Measurements from ENCODE around the gene SMARCC2. TPM values are rescaled to one million over a fixed set of nuclear protein-coding genes. Genes with fewer than 3 reads are reported as not detected.
A peak's percentile ranks its signal among the peaks of the same experiment; 100 is the strongest.

Gene SMARCC2
- total and polyA plus RNA-seq, 9 of the 15 experiments (the other 6 are each of a cell fraction or from before 2014, with no cell fraction given), result 11.9 to 86.0 (median 36.6) TPM

DNA sequence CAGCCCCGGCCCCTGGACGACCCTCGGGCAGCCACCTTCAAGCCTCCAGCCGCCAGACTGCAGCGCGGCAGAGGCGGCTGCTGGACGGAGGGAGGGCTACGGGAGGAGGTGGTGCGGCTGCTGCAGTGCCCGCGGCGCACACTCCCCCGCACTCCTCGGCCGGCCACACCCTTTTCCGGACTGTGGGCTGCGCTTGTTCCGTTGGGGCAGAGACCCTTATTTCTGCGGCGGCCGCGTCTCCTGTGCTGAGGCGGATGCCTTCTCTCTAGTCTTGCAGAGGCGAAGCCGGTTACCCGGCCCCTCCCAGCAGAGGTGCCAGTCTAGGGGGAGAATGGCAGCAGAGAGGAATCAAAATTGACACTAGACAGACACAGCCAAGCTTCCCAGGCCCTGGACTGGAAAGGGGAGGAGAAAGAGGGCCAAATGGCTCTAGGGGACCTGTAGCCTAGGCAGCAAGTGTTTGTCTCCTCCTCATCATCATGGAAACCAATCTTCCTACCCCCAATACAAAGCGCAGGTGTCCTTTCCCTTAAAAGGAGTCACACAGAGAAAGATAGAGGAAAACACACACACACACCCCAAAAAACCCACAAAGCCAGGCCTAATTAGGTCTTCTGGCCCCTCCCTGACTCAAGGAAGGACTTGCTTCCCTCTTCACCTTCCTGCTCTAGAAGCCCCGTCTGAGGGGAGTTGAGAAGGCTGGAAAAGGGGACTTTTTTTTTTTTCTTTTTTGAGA lies 59.9 kb downstream of the SMARCC2 start (continued):
- no peak for TF ChIP-seq USF1 (CRISPR knock-in tag; IDR thresholded peaks at IDR 0.05)
- no peak for TF ChIP-seq MCM7 (IDR thresholded peaks at IDR 0.05)
- TF ChIP-seq ARID1B (IDR thresholded peaks at IDR 0.05), result peak; percentile 69
- TF ChIP-seq RAD21 (CRISPR knock-in tag; conservative IDR thresholded peaks at IDR 0.05 in 1 of 2, IDR thresholded peaks at IDR 0.05 in 1 of 2), result peak in 1 of 2 experiments; percentile 18; a peak in 2 of 4 replicates
- peak; percentile 75; the same call in 1 of the 2 replicates for TF ChIP-seq ZBTB7A (IDR thresholded peaks at IDR 0.05; ENCODE audit: borderline replicate concordance, control insufficient read depth, low read depth, low read length)
- no peak for TF ChIP-seq ILF3 (IDR thresholded peaks at IDR 0.05; ENCODE audit: borderline replicate concordance)
- peak; percentile 6; the same call in 1 of the 2 replicates for TF ChIP-seq ZNF165 (CRISPR knock-in tag; IDR thresholded peaks at IDR 0.05; ENCODE audit: borderline replicate concordance)
- no peak for TF ChIP-seq ATF3 (IDR thresholded peaks at IDR 0.05)
- no peak for TF ChIP-seq ATF3 (CRISPR knock-in tag; conservative IDR thresholded peaks at IDR 0.05)
- TF ChIP-seq FOSL1 (tag; conservative IDR thresholded peaks at IDR 0.05), result no peak
- TF ChIP-seq SUPT5H (IDR thresholded peaks at IDR 0.05), result peak; percentile 75
- TF ChIP-seq, protein P1, sequence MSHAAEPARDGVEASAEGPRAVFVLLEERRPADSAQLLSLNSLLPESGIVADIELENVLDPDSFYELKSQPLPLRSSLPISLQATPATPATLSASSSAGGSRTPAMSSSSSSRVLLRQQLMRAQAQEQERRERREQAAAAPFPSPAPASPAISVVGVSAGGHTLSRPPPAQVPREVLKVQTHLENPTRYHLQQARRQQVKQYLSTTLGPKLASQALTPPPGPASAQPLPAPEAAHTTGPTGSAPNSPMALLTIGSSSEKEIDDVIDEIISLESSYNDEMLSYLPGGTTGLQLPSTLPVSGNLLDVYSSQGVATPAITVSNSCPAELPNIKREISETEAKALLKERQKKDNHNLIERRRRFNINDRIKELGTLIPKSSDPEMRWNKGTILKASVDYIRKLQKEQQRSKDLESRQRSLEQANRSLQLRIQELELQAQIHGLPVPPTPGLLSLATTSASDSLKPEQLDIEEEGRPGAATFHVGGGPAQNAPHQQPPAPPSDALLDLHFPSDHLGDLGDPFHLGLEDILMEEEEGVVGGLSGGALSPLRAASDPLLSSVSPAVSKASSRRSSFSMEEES (CRISPR knock-in tag; IDR thresholded peaks at IDR 0.05), result no peak
- TF ChIP-seq EP300 (IDR thresholded peaks at IDR 0.05; ENCODE audit: low read length), result peak; percentile 48
- TF ChIP-seq, protein P2, sequence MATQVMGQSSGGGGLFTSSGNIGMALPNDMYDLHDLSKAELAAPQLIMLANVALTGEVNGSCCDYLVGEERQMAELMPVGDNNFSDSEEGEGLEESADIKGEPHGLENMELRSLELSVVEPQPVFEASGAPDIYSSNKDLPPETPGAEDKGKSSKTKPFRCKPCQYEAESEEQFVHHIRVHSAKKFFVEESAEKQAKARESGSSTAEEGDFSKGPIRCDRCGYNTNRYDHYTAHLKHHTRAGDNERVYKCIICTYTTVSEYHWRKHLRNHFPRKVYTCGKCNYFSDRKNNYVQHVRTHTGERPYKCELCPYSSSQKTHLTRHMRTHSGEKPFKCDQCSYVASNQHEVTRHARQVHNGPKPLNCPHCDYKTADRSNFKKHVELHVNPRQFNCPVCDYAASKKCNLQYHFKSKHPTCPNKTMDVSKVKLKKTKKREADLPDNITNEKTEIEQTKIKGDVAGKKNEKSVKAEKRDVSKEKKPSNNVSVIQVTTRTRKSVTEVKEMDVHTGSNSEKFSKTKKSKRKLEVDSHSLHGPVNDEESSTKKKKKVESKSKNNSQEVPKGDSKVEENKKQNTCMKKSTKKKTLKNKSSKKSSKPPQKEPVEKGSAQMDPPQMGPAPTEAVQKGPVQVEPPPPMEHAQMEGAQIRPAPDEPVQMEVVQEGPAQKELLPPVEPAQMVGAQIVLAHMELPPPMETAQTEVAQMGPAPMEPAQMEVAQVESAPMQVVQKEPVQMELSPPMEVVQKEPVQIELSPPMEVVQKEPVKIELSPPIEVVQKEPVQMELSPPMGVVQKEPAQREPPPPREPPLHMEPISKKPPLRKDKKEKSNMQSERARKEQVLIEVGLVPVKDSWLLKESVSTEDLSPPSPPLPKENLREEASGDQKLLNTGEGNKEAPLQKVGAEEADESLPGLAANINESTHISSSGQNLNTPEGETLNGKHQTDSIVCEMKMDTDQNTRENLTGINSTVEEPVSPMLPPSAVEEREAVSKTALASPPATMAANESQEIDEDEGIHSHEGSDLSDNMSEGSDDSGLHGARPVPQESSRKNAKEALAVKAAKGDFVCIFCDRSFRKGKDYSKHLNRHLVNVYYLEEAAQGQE (IDR thresholded peaks at IDR 0.05; ENCODE audit: borderline replicate concordance), result no peak
- TF ChIP-seq, protein P2 (CRISPR knock-in tag; IDR thresholded peaks at IDR 0.05; ENCODE audit: low read depth), result 0 out of 2 replicates have a peak, but pooled peaks have one; percentile 49
- peak in 1 of 2 experiments; percentile 50; a peak in 1 of 4 replicates for TF ChIP-seq SRF (CRISPR knock-in tag; IDR thresholded peaks at IDR 0.05)

Measured in K562 (cell line).